ENCODE data around the gene SSBP1. TPM values are rescaled to one million over a fixed set of nuclear protein-coding genes. Genes with fewer than 3 reads are reported as not detected.
A peak's percentile ranks its signal among the peaks of the same experiment; 100 is the strongest.

Gene SSBP1
- total and polyA plus RNA-seq, 2 experiments from 2014 or later = 113 to 278 TPM

GRCh38 chr7:141704741-141705140 lies 33.4 kb upstream of the SSBP1 start:
- Histone ChIP-seq H3K79me2 (ENCODE audit: insufficient read depth) (no peaks in the 10 kb centered on the region), H4K20me1 (ENCODE audit: insufficient read depth) (no peaks in the 10 kb centered on the region), H3K4me3 (no peak overlapping the region), H3K9me3 (ENCODE audit: low read depth) (no peaks in the 10 kb centered on the region), H2AFZ (0 out of 2 replicates have a peak overlapping the region, but pooled peaks have one; percentile 7), H3K27me3 (replicated peaks; ENCODE audit: insufficient read depth) (no peaks in the 10 kb centered on the region), H3K36me3 (ENCODE audit: low read depth) (no peaks in the 10 kb centered on the region), H3K4me2 (ENCODE audit: unreplicated experiment) (no peak overlapping the region), H3F3A (ENCODE audit: insufficient read depth) (no peaks in the 10 kb centered on the region; the same call in 1 of the 2 replicates), H3K9ac (no peak overlapping the region), H3K27ac (no peak overlapping the region), H3K9me2 (ENCODE audit: insufficient read depth) (no peaks in the 10 kb centered on the region), H3K4me1 (ENCODE audit: insufficient read depth) (no peaks in the 10 kb centered on the region)
- in situ Hi-C loops (cut with MboI) = no loop called here
- 55 to 56% methylated on average over 5 of the region's 5 CpGs for WGBS, 2 experiments (ENCODE audit: low coverage in 1 of 2, low lambda C conversion rate in 2 of 2, missing lambda C conversion rate in 2 of 2)
- peak; percentile 58 for DNase-seq
- TF ChIP-seq EZH2 (IDR thresholded peaks at IDR 0.05; ENCODE audit: insufficient read depth, poor library complexity, severe bottlenecking) (no peak), EZH2phosphoT487 (IDR thresholded peaks at IDR 0.05; ENCODE audit: insufficient read depth, low read depth) (no peak)

GRCh38 chr7:141706239-141707064 lies 31.7 kb upstream of the SSBP1 start:
- H4K20me1 ChIP-seq (ENCODE audit: insufficient read depth) = no peaks in the 10 kb centered on the region
- H3K36me3 ChIP-seq (ENCODE audit: low read depth) = no peaks in the 10 kb centered on the region
- no peaks in the 10 kb centered on the region for H3K9me3 ChIP-seq (ENCODE audit: low read depth)
- DNase-seq = no peak
- in situ Hi-C loops (cut with MboI) = no loop called here
- no peaks in the 10 kb centered on the region for H3K4me1 ChIP-seq (ENCODE audit: insufficient read depth)
- no peak overlapping the region for H3K9ac ChIP-seq
- no peak overlapping the region for H3K4me2 ChIP-seq (ENCODE audit: unreplicated experiment)
- 76 to 80% methylated on average over 1 of the region's 1 CpG for WGBS, 2 experiments (ENCODE audit: low coverage in 1 of 2, low lambda C conversion rate in 2 of 2, missing lambda C conversion rate in 2 of 2)
- H3F3A ChIP-seq (ENCODE audit: insufficient read depth) = no peaks in the 10 kb centered on the region; the same call in 1 of the 2 replicates
- no peak overlapping the region for H3K27ac ChIP-seq
- no peak overlapping the region for H2AFZ ChIP-seq
- H3K4me3 ChIP-seq = no peak overlapping the region
- no peaks in the 10 kb centered on the region for H3K9me2 ChIP-seq (ENCODE audit: insufficient read depth)
- H3K79me2 ChIP-seq (ENCODE audit: insufficient read depth) = no peaks in the 10 kb centered on the region
- TF ChIP-seq EZH2phosphoT487 (IDR thresholded peaks at IDR 0.05; ENCODE audit: insufficient read depth, low read depth) (no peak), EZH2 (IDR thresholded peaks at IDR 0.05; ENCODE audit: insufficient read depth, poor library complexity, severe bottlenecking) (no peak)
- no peaks in the 10 kb centered on the region for H3K27me3 ChIP-seq (replicated peaks; ENCODE audit: insufficient read depth)

- no peak within 1 kb of the TSS for H3K27ac ChIP-seq
- WGBS, 2 experiments (ENCODE audit: low coverage in 1 of 2, low lambda C conversion rate in 2 of 2, missing lambda C conversion rate in 2 of 2) = 68 to 75% methylated on average over 6 of the region's 6 CpGs
- no peaks in the 10 kb centered on the region for H3K9me3 ChIP-seq (ENCODE audit: low read depth)
- H3K4me3 ChIP-seq = no peak within 1 kb of the TSS
- in situ Hi-C loops (cut with MboI) = no loop called here
- H3K79me2 ChIP-seq (ENCODE audit: insufficient read depth) = no peaks in the 10 kb centered on the region
- no peak within 1 kb of the TSS for H2AFZ ChIP-seq
- H3K27me3 ChIP-seq (replicated peaks; ENCODE audit: insufficient read depth) = no peaks in the 10 kb centered on the region
- H3K36me3 ChIP-seq (ENCODE audit: low read depth) = no peaks in the 10 kb centered on the region
- no peak within 1 kb of the TSS for H3K9ac ChIP-seq
- no peaks in the 10 kb centered on the region for H3K9me2 ChIP-seq (ENCODE audit: insufficient read depth)
- TF ChIP-seq EZH2 (IDR thresholded peaks at IDR 0.05; ENCODE audit: insufficient read depth, poor library complexity, severe bottlenecking) = no peak
- no peak for TF ChIP-seq EZH2phosphoT487 (IDR thresholded peaks at IDR 0.05; ENCODE audit: insufficient read depth, low read depth)
- no peak within 1 kb of the TSS for H3K4me2 ChIP-seq (ENCODE audit: unreplicated experiment)
- no peaks in the 10 kb centered on the region for H3F3A ChIP-seq (ENCODE audit: insufficient read depth)
- no peaks in the 10 kb centered on the region for H3K4me1 ChIP-seq (ENCODE audit: insufficient read depth)
- H4K20me1 ChIP-seq (ENCODE audit: insufficient read depth) = no peaks in the 10 kb centered on the region
- DNase-seq = no peak
Observed at GRCh38 chr7:141708351-141708750, 29.8 kb upstream of the SSBP1 start, which contains the start of gene WEE2. TSS of gene WEE2 (plus strand) at chr7:141708353. CDS start at chr7:141708759, 406 bp downstream.

- Histone ChIP-seq H3K9ac (no peak overlapping the region), H3K27ac (no peak overlapping the region), H3K79me2 (ENCODE audit: insufficient read depth) (no peaks in the 10 kb centered on the region), H3K4me3 (no peak overlapping the region), H3K4me1 (ENCODE audit: insufficient read depth) (no peaks in the 10 kb centered on the region), H3K9me2 (ENCODE audit: insufficient read depth) (no peaks in the 10 kb centered on the region), H3K9me3 (ENCODE audit: low read depth) (no peaks in the 10 kb centered on the region), H2AFZ (no peak overlapping the region), H3K27me3 (replicated peaks; ENCODE audit: insufficient read depth) (no peaks in the 10 kb centered on the region), H3K4me2 (ENCODE audit: unreplicated experiment) (no peak overlapping the region), H4K20me1 (ENCODE audit: insufficient read depth) (no peaks in the 10 kb centered on the region), H3F3A (ENCODE audit: insufficient read depth) (no peaks in the 10 kb centered on the region), H3K36me3 (ENCODE audit: low read depth) (no peaks in the 10 kb centered on the region)
- DNase-seq = no peak
- no peak for TF ChIP-seq EZH2 (IDR thresholded peaks at IDR 0.05; ENCODE audit: insufficient read depth, poor library complexity, severe bottlenecking)
- TF ChIP-seq EZH2phosphoT487 (IDR thresholded peaks at IDR 0.05; ENCODE audit: insufficient read depth, low read depth) = no peak
- in situ Hi-C loops (cut with MboI) = no loop called here
- 59 to 69% methylated on average over 2 of the region's 2 CpGs for WGBS, 2 experiments (ENCODE audit: low coverage in 1 of 2, low lambda C conversion rate in 2 of 2, missing lambda C conversion rate in 2 of 2)
Observed at GRCh38 chr7:141709318-141709717, 28.8 kb upstream of the SSBP1 start.

All from GM23248 (cell line).